ENCODE results near the gene SLC6A19.
"Not testable (repeated sequence)": the region's sequence is repeated elsewhere in the genome, so short reads cannot be mapped to it uniquely, and the experiment has no call there.

Gene SLC6A19

GRCh38 chr5:1249366-1250280 lies 48.2 kb downstream of the SLC6A19 start:
- no peak for DNase-seq

- DNase-seq = no peak
Observed at GRCh38 chr5:1251678-1252580, 50.5 kb downstream of the SLC6A19 start.

DNA sequence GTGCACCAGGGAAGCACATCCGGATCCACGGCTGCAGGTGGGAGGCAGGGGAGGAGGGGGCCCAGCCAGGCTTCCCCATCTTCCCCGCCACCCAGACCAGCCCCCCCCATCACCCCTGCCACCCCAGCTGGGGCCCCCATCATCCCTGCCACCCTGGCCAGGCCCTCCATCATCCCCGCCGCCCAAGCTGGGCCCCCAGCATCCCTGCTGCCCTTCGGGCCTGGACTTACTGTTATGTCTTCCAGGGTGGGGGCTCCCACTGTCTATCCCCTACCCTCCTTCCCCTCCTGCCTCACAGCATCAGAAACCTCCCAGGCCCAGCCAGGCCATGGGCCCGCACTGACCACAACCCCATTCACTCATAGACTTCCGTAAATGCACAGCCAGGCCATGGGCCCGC lies 51.3 kb downstream of the SLC6A19 start:
- no peak for DNase-seq

DNA sequence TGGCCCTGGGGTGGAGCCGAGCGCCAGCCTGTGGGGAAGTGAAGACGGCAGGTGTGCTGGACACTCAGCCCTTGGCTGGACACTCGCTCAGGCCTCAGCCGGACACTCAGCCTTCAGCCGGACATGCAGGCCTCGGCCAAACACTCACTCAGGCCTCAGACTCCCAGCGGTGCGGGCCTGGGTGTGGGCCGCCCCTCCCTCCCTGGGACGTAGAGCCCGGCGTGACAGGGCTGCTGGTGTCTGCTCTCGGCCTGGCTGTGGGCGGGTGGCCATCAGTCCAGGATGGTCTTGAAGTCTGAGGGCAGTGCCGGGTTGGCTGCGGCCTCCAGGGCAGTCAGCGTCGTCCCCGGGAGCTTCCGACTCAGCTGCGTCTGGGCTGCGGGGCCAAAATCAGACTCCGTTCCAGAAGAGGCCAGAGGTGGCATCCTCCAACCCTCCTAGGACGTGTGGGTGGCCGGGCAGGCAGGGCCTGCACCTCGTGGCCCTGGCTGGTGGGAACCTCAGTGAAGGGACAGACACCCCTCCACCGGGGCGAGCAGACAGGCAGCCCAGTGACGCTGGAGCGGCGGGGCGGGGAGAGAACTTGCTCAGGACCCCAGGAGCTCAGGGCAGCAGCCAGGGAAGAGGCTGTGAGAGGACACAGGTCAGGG lies 52.2 kb downstream of the SLC6A19 start:
- no peak for DNase-seq

- DNase-seq = no peak
Observed at GRCh38 chr5:1254196-1254595, 52.8 kb downstream of the SLC6A19 start.

DNA sequence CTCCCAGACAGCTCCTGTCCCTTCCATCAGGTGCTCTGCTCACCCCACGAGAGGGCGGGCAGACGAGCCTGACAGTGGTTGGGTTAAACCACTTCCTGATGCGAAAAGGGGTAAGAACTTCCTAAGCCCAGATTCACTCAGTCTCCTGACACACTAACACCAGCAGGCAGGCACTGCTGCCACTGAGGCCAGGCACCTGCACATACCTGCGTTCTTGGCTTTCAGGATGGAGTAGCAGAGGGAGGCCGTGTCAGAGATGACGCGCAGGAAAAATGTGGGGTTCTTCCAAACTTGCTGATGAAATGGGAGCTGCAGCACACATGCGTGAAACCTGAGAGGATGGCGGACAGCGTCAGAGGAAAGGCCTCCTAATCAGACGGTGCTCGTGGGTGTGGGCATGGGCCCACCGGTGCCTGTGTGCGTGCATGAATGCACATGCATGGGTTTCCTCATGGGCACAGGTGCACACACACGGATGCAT lies 53.7 kb downstream of the SLC6A19 start:
- no peak for DNase-seq

DNA sequence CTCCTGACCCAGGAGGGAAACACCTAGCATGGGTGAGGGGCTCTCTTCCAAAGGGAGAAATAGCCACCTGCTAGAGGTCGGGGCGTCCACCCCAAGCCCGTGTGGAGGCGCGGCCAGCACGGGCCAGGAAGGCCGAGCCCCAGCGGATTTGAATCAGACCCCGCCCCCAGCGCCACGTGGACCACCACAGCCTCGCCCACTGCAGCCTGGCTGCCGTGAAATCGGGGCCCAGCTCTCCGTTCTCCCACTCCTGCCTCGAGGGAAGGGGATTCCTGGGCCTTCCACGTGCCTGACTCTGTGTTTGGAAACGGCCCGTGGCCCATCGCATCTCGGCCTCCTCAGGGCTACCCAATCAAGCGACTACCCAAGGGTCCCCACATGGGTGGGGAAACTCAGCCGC lies 55.4 kb downstream of the SLC6A19 start:
- no peak for DNase-seq

- DNase-seq = no peak
Observed at GRCh38 chr5:1257363-1257762, 56.0 kb downstream of the SLC6A19 start.

DNA sequence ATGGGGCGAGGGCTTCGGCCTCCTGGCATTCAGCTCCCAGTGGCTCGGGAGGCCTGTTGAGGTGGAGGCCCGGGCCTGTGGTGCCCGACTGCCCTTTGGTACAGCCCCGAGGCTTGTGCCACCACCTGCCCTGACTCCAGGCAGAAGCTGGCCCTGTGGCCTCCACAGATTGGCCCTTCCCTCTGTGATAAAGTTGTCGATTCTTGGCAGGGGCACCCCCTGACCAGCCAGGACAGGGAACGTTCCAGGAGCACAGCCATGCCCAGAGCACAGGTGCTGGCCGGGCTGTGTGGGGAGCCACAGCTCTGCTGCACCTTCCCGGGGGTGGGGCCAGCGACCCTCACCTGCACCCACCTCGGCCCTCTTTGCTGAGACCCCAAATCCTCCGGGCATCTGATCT lies 56.4 kb downstream of the SLC6A19 start:
- DNase-seq = no peak

DNA sequence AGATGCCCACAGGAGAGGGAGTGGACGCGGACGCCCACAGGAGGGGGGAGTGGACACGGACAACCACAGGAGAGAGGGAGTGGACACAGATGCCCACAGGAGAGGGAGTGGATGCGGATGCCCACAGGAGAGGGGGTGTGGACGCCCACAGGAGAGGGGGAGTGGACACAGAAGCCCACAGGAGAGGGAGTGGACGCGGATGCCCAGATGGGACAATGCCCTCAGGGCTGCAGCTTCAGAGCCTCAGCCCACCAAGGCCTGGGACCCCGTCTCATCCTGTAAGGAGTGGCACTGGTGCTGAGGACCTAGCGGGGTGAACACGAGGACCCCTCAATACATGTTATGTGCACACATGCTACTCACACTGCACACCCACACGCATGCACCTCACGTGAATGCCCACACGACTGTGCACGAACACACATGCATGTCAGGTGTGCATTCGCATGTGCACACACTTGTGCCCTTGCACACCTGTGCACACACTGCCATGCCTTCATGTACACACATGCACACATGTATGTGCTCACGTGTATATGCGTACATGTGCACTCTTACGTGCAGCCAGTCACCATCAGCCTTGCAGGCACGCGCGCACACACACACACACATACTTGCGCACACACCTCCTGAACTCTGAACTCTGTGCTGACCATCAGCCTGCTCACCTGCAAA lies 58.5 kb downstream of the SLC6A19 start:
- DNase-seq = no peak

GRCh38 chr5:1261643-1262042 lies 60.2 kb downstream of the SLC6A19 start:
- no peak for DNase-seq

- DNase-seq = no peak
Observed at GRCh38 chr5:1262381-1262780, 61.0 kb downstream of the SLC6A19 start.

DNA sequence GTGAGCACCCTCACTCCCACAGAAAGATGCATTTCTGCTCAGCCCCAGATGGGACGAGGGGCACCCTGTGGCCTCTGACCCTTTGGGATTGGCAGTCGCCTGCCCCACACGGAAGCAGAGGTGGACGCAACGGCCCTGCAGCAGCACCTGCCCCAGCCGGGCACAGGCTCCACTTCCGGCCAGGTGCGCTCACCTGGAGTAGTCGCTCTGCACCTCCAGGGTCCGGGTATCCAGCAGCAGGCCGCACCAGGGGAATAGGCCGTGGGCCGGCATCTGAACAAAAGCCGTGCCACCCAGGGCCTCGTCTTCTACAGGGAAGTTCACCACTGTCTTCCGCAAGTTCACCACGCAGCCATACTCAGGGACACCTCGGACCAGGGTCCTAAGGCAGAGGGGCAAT lies 62.8 kb downstream of the SLC6A19 start:
- DNase-seq = no peak

DNA sequence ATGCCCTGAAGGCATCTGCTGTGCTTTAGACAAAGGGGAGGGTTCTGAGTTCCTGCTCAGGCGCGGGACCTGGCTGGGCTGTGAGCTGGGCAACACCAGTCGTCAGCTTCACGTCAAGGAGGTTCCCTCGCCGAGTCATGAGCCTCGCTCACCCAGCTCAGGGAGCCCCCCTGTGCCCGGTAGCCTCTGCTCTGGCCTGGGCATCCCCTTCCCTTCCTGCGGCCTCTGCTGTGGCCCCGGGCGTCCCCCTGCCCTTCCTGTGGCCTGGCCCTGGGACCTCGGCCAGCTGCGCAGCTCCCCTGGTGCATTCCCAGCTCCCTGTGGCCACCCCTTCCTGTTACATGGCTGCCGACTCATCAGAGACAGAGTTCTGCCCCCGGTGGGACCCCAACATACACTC lies 63.6 kb downstream of the SLC6A19 start:
- DNase-seq = no peak

GRCh38 chr5:1265461-1266455 lies 64.4 kb downstream of the SLC6A19 start:
- DNase-seq = no peak

GRCh38 chr5:1266791-1267190 lies 65.4 kb downstream of the SLC6A19 start:
- no peak for DNase-seq

DNA sequence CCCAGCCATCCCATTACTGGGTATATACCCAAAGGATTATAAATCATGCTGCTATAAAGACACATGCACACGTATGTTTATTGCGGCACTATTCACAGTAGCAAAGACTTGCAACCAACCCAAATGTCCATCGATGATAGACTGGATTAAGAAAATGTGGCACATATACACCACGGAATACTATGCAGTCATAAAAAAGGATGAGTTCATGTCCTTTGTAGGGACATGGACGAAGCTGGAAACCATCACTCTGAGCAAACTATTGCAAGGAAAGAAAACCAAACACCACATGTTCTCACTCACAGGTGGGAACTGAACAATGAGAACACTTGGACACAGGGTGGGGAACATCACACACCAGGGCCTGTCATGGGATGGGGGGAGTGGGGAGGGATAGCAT lies 66.1 kb downstream of the SLC6A19 start:
- not testable (repeated sequence) for DNase-seq

DNA sequence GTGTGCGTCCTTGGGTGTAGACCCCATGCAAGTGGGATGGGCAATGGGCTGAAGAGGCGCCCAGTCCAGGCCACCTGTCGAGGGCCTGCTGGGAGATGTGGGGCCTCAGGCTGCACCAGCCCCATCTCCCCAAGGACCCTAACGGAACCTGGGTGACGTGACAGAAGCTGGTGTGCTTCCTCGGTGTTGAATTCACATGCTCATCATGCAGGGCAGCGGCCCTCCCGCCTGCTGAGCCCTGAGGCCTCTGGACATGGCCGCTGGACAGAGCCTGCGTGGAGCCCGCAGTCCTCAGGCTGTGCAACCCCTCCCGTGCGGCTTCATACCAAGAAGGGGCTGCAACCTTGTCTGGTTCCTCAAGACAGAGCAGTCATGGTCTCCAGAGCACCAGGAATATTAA lies 66.7 kb downstream of the SLC6A19 start:
- DNase-seq = no peak

DNA sequence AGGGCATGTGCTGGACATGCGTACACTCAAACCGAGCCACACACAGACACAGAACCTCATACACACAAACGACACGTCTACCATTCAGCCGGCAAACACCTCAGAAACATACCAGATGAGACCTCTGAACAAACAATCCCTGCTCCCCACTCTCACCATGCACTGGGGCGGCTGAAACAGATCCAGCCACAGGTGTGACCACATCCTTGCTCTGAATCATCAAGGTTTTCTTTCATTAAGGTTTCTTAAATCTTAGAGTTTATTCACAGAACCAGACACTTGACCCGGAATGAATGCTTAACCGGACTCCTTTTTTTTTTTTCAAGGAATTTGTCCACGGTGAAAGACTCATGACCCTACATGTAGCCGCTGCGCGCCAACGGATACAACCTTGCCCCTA lies 67.3 kb downstream of the SLC6A19 start:
- no peak for DNase-seq

GRCh38 chr5:1270426-1270825 lies 69.0 kb downstream of the SLC6A19 start:
- no peak for DNase-seq
